B cell (primary cell): Measurements from ENCODE around the gene TTK. TPM values are rescaled to one million over a fixed set of nuclear protein-coding genes. Genes with fewer than 3 reads are reported as not detected.

Source experiments
- ATAC-seq: fragments of 200-7000 bp; cut with Tn5 transposase; one replicate; pipeline ENCODE4 v1.10.0; 2021; ENCODE audit warnings: low read depth, mild to moderate bottlenecking, moderate number of reproducible peaks, moderate library complexity
- CTCF ChIA-PET: fragments of 350-600 bp; sonication (Branson Sonifier 250); formaldehyde crosslinking; loops from one replicate; lab custom pipeline; 2021; ENCODE audit warnings: antibody characterized with exemption, inconsistent platforms; lab: Charles Lee
- POLR2A ChIA-PET: fragments of 350-600 bp; sonication (Branson Sonifier 250); formaldehyde crosslinking; loops from one replicate; lab custom pipeline; 2021; ENCODE audit warnings: antibody characterized with exemption; lab: Charles Lee
- DNase-seq: peaks from one replicate; pipeline ENCODE4 v3.0.0; 2013
- H2AFZ ChIP-seq: 2 replicates; pipeline ENCODE4 v1.6.1; 2012; ENCODE audit warnings: mild to moderate bottlenecking, low read depth, low read length; ENCODE audit not compliant: insufficient read depth, poor library complexity, severe bottlenecking
- H3K27ac ChIP-seq, 2 donors: 1 replicate in 1 of 2; 2 replicates in 1 of 2; pipeline ENCODE4 v1.5.1; 2012 to 2013; ENCODE audit warnings: low read length in 2 of 2, mild to moderate bottlenecking in 2 of 2, moderate library complexity in 1 of 2
- H3K27me3 ChIP-seq, 4 experiments: fragments of 200-600 bp in 1 of 4; sonication (generic) in 1 of 4; replicated peaks in 1 of 4; 1 replicate in 2 of 4; 2 replicates in 2 of 4; pipeline versions ENCODE4 v1.6.1 to v1.7.0; 2013 to 2016; ENCODE audit warnings: low read length in 3 of 4, mild to moderate bottlenecking in 2 of 4, mixed read lengths in 1 of 4, moderate library complexity in 1 of 4; ENCODE audit not compliant: insufficient read depth in 4 of 4, control insufficient read depth in 3 of 4; ENCODE audit errors: control extremely low read depth in 1 of 4
- H3K36me3 ChIP-seq, 2 experiments: replicated peaks in 1 of 2; 1 replicate in 1 of 2; 2 replicates in 1 of 2; pipeline versions ENCODE4 v1.6.1 to v1.7.1; 2013; ENCODE audit warnings: low read length in 1 of 2; ENCODE audit not compliant: insufficient read depth in 2 of 2, control insufficient read depth in 1 of 2; ENCODE audit errors: control extremely low read depth in 1 of 2, extremely low read depth in 1 of 2
- H3K4me1 ChIP-seq, 2 donors: fragments of 200-600 bp in 1 of 2; sonication (generic) in 1 of 2; 1 replicate in 1 of 2; 2 replicates in 1 of 2; pipeline versions ENCODE4 v1.5.1 to v1.6.1; 2013 to 2017; ENCODE audit warnings: low read length in 2 of 2; ENCODE audit not compliant: control insufficient read depth in 2 of 2, insufficient read depth in 2 of 2
- H3K4me2 ChIP-seq: replicated peaks from 2 replicates; pipeline ENCODE3; 2012; ENCODE audit warnings: mild to moderate bottlenecking, low read depth, low read length; ENCODE audit not compliant: poor library complexity, severe bottlenecking
- H3K4me3 ChIP-seq, 5 experiments: fragments of 200-600 bp in 1 of 5; sonication (generic) in 1 of 5; 1 replicate in 3 of 5; 2 replicates in 2 of 5; pipeline versions ENCODE4 v1.5.1 to v1.7.0; 2011 to 2016; ENCODE audit warnings: low read length in 4 of 5, mild to moderate bottlenecking in 4 of 5, low read depth in 2 of 5, control low read depth in 1 of 5, moderate library complexity in 1 of 5; ENCODE audit not compliant: insufficient read depth in 1 of 5; ENCODE audit errors: control extremely low read depth in 1 of 5, extremely low read depth in 1 of 5
- H3K79me2 ChIP-seq: fragments of 200-600 bp; sonication (generic); one replicate; pipeline ENCODE4 v1.6.0; 2016; ENCODE audit warnings: low read length; ENCODE audit not compliant: control insufficient read depth, insufficient read depth
- H3K9ac ChIP-seq: fragments of 200-600 bp; sonication (generic); 2 replicates; pipeline ENCODE4 v1.6.1; 2017; ENCODE audit warnings: mild to moderate bottlenecking, low read length, moderate library complexity
- H3K9me3 ChIP-seq, 3 donors: one replicate each; pipeline versions ENCODE4 v1.6.1 to v1.7.1; 2013; ENCODE audit warnings: low read length in 2 of 3; ENCODE audit not compliant: control insufficient read depth in 2 of 3, insufficient read depth in 1 of 3; ENCODE audit errors: control extremely low read depth in 1 of 3
- H4K20me1 ChIP-seq: 2 replicates; pipeline ENCODE4 v1.6.0; 2012; ENCODE audit warnings: mild to moderate bottlenecking, low read length; ENCODE audit not compliant: insufficient read depth, control insufficient read depth, poor library complexity, severe bottlenecking
- H3K27ac Mint-ChIP-seq: one replicate; pipeline ENCODE4 v1.8.0; 2021; ENCODE audit warnings: mixed read lengths
- H3K27me3 Mint-ChIP-seq: one replicate; pipeline ENCODE4 v1.8.0; 2021; ENCODE audit warnings: mixed read lengths
- H3K4me1 Mint-ChIP-seq: one replicate; pipeline ENCODE4 v1.8.0; 2021; ENCODE audit warnings: mixed read lengths
- H3K4me3 Mint-ChIP-seq: one replicate; pipeline ENCODE4 v1.8.0; 2021; ENCODE audit warnings: mixed read lengths
- H3K9me3 Mint-ChIP-seq: one replicate; pipeline ENCODE4 v1.8.0; 2022; ENCODE audit warnings: mixed read lengths; ENCODE audit not compliant: insufficient read depth
- CTCF ChIP-seq: fragments of 200-600 bp; IDR thresholded peaks from one replicate; pipeline ENCODE4 v1.8.0; 2022; ENCODE audit warnings: antibody characterized with exemption, mild to moderate bottlenecking
- EZH2 ChIP-seq: IDR thresholded peaks from 2 replicates; pipeline ENCODE4 v1.6.1; 2012; ENCODE audit warnings: borderline replicate concordance, low read depth, mild to moderate bottlenecking, moderate library complexity, low read length; ENCODE audit not compliant: insufficient read depth, poor library complexity, severe bottlenecking
- WGBS: methylation state at CpG from one replicate; pipeline ENCODE4 v1.1.5; 2013; ENCODE audit warnings: missing lambda C conversion rate; ENCODE audit not compliant: insufficient coverage; 5-methylcytosine and 5-hydroxymethylcytosine counted together
- intact Hi-C: fragments of 100-400 bp; cut with micrococcal nuclease; formaldehyde crosslinking; loops from one replicate; pipeline ENCODE4 v1.10.0; 2022
- polyA plus RNA-seq: library from polyadenylated mRNA; depleted of rRNA; stranded (reverse); fragments of >200 nt; gene quantifications from 2 replicates; pipeline ENCODE4 v1.2.3, GENCODE V29; 2012
- total RNA-seq, 2 donors: library from RNA; stranded (reverse); fragments of 120-200 nt in 1 of 2; gene quantifications; 1 replicate in 1 of 2; 2 replicates in 1 of 2; pipeline versions ENCODE4 v1.2.3 to v1.2.4, GENCODE V29; 2013 to 2022

TTK gene
- total and polyA plus RNA-seq, 2 donors (not counting 1 experiment from before 2014, with no cell fraction given): 0.25 to 0.84 TPM

- ChIA-PET POLR2A (no interaction called here), CTCF (no interaction called here)
- TF ChIP-seq EZH2 (no peak), CTCF (no peak)
- Mint-ChIP-seq H3K27me3 (peaks cover 5% of the 10 kb centered on the region), H3K9me3 (peaks cover 24% of the 10 kb centered on the region), H3K27ac (no peak overlapping the region), H3K4me3 (no peak overlapping the region), H3K4me1 (no peaks in the 10 kb centered on the region)
- no peak for DNase-seq
- no peaks in the 10 kb centered on the region for H3K36me3 ChIP-seq
- H3K9me3 ChIP-seq: peaks cover 4 to 7% (median 7%) of the 10 kb centered on the region in 3 donors
- no peaks in the 10 kb centered on the region for H3K79me2 ChIP-seq
- no peaks in the 10 kb centered on the region for H3K27me3 ChIP-seq
- no peak overlapping the region for H3K27ac ChIP-seq
- no peaks in the 10 kb centered on the region for H4K20me1 ChIP-seq
- ATAC-seq: no peak
- H3K4me1 ChIP-seq: no peaks in the 10 kb centered on the region
- H3K4me2 ChIP-seq: no peak overlapping the region
- no peak overlapping the region for H2AFZ ChIP-seq
- intact Hi-C loops: no loop called here
- H3K4me3 ChIP-seq: no peak overlapping the region
- no peak overlapping the region for H3K9ac ChIP-seq
Observed at GRCh38 chr6:79971193-79971592, 33.3 kb upstream of the TTK start.

DNA sequence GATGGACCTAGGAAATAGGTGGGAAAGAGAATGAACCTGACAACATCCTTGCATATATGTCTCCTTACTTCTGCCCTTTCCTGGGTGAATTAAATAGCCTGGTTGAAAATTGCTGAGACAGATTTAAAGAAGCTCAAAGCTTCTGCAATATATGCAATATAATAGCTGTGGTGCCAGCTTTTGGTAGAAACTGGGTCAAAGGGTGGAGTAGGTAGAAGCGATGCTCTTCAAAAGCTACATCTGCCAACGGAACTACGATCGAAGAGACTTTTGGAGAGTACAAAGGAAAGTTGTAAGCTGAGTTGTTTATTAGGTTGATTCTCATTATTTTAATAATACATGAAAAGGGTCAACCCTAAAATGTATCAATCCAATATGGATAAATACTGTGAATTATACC lies 22.8 kb upstream of the TTK start:
- peaks cover 10% of the 10 kb centered on the region for H3K27me3 Mint-ChIP-seq
- Histone ChIP-seq H3K27ac (no peak overlapping the region), H3K36me3 (no peaks in the 10 kb centered on the region), H3K4me1 (no peaks in the 10 kb centered on the region), H2AFZ (no peak overlapping the region), H3K4me3 (no peak overlapping the region), H4K20me1 (no peaks in the 10 kb centered on the region), H3K27me3 (peaks cover 0 to 8% (median 0%) of the 10 kb centered on the region in 4 experiments), H3K4me2 (no peak overlapping the region), H3K9me3 (no peaks in the 10 kb centered on the region), H3K9ac (no peak overlapping the region), H3K79me2 (no peaks in the 10 kb centered on the region)
- no peak for DNase-seq
- POLR2A ChIA-PET: no interaction called here
- H3K27ac Mint-ChIP-seq: no peak overlapping the region
- ATAC-seq: no peak
- H3K9me3 Mint-ChIP-seq: no peaks in the 10 kb centered on the region
- WGBS: no CpG with 5 or more reads among the region's 4 CpGs
- H3K4me3 Mint-ChIP-seq: no peak overlapping the region
- TF ChIP-seq EZH2 (no peak), CTCF (no peak)
- CTCF ChIA-PET: no interaction called here
- peaks cover 4% of the 10 kb centered on the region for H3K4me1 Mint-ChIP-seq
- intact Hi-C loops: no loop called here
